WTC11 (cell line): ENCODE data around the gene GABRB3.

Experiments
- CTCF ChIP-seq: fragments of 200-600 bp; IDR thresholded peaks from 2 replicates; pipeline ENCODE4 v1.8.0; 2022; ENCODE audit warnings: antibody characterized with exemption
- GTF2I ChIP-seq: fragments of 250-450 bp; sonication (Bioruptor Pico); conservative IDR thresholded peaks from 2 replicates; pipeline ENCODE4 v1.4.0; 2021; ENCODE audit warnings: mild to moderate bottlenecking
- RORB ChIP-seq: fragments of 250-450 bp; sonication (Bioruptor Pico); IDR thresholded peaks from 2 replicates; pipeline ENCODE4 v1.9.0; 2021; ENCODE audit warnings: mild to moderate bottlenecking
- TCF7 ChIP-seq: sonication (generic); formaldehyde crosslinking; IDR thresholded peaks from 2 replicates; pipeline ENCODE4 v1.8.0; 2022; ENCODE audit warnings: mild to moderate bottlenecking, low read depth, missing genetic modification reagents, moderate library complexity
- USF1 ChIP-seq: sonication (generic); formaldehyde crosslinking; IDR thresholded peaks from 2 replicates; pipeline ENCODE4 v1.8.0; 2022; ENCODE audit warnings: mild to moderate bottlenecking, missing genetic modification reagents
- TF ChIP-seq, protein P1 (sequence below): sonication (generic); formaldehyde crosslinking; IDR thresholded peaks from 2 replicates; pipeline ENCODE4 v1.8.1; 2023; ENCODE audit warnings: mild to moderate bottlenecking, missing genetic modification reagents
- TF ChIP-seq, protein P2 (sequence below): sonication (generic); formaldehyde crosslinking; IDR thresholded peaks from 2 replicates; pipeline ENCODE4 v1.8.0; 2022; ENCODE audit warnings: mild to moderate bottlenecking, missing genetic modification reagents

GRCh38 chr15:26624128-26624527 lies 148.7 kb downstream of the GABRB3 start:
- no peak for TF ChIP-seq TCF7 (CRISPR knock-in tag)
- no peak for TF ChIP-seq CTCF
- no peak for TF ChIP-seq USF1 (CRISPR knock-in tag)
- TF ChIP-seq, protein P1, sequence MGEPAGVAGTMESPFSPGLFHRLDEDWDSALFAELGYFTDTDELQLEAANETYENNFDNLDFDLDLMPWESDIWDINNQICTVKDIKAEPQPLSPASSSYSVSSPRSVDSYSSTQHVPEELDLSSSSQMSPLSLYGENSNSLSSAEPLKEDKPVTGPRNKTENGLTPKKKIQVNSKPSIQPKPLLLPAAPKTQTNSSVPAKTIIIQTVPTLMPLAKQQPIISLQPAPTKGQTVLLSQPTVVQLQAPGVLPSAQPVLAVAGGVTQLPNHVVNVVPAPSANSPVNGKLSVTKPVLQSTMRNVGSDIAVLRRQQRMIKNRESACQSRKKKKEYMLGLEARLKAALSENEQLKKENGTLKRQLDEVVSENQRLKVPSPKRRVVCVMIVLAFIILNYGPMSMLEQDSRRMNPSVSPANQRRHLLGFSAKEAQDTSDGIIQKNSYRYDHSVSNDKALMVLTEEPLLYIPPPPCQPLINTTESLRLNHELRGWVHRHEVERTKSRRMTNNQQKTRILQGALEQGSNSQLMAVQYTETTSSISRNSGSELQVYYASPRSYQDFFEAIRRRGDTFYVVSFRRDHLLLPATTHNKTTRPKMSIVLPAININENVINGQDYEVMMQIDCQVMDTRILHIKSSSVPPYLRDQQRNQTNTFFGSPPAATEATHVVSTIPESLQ (CRISPR knock-in tag): no peak
- TF ChIP-seq GTF2I (CRISPR knock-in tag): no peak
- no peak for TF ChIP-seq RORB (CRISPR knock-in tag)
- TF ChIP-seq, protein P2, sequence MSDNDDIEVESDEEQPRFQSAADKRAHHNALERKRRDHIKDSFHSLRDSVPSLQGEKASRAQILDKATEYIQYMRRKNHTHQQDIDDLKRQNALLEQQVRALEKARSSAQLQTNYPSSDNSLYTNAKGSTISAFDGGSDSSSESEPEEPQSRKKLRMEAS: no peak
